G401.6 (cell line): ENCODE results near the gene SCAMP2.

Source experiments
- FAIRE-seq: peaks from 2 replicates; lab custom pipeline; 2012; peaks lifted over from hg19 to GRCh38; lab: Jason Lieb, UNC

SCAMP2 gene

GRCh38 chr15:74858369-74858740 lies 14.8 kb downstream of the SCAMP2 start:
- FAIRE-seq: no peak

GRCh38 chr15:74857671-74858368 lies 15.3 kb downstream of the SCAMP2 start:
- no peak for FAIRE-seq

- no peak for FAIRE-seq
Measured at GRCh38 chr15:74857082-74857655, 16.0 kb downstream of the SCAMP2 start.

- FAIRE-seq: no peak
Measured at GRCh38 chr15:74856537-74856936, 16.6 kb downstream of the SCAMP2 start.

- FAIRE-seq: no peak
Measured at GRCh38 chr15:74855857-74856256, 17.3 kb downstream of the SCAMP2 start.

- FAIRE-seq: no peak
Measured at GRCh38 chr15:74854453-74855022, 18.6 kb downstream of the SCAMP2 start.

- FAIRE-seq: no peak
Measured at GRCh38 chr15:74851960-74852359, 21.2 kb downstream of the SCAMP2 start.

- no peak for FAIRE-seq
Measured at GRCh38 chr15:74850393-74850792, 22.8 kb downstream of the SCAMP2 start.

- no peak for FAIRE-seq
Measured at GRCh38 chr15:74847432-74847831, 25.7 kb downstream of the SCAMP2 start.

GRCh38 chr15:74845581-74845980 lies 27.6 kb downstream of the SCAMP2 start:
- FAIRE-seq: no peak

- FAIRE-seq: no peak
Measured at GRCh38 chr15:74845208-74845568, 28.0 kb downstream of the SCAMP2 start.

- no peak for FAIRE-seq
Measured at GRCh38 chr15:74844319-74845207, 28.6 kb downstream of the SCAMP2 start.

GRCh38 chr15:74843891-74844299 lies 29.3 kb downstream of the SCAMP2 start:
- no peak for FAIRE-seq

- no peak for FAIRE-seq
Measured at GRCh38 chr15:74843445-74843828, 29.7 kb downstream of the SCAMP2 start.

GRCh38 chr15:74842581-74843444 lies 30.4 kb downstream of the SCAMP2 start, which contains the start of gene ULK3:
ULK3 (minus strand) TSS chr15:74843156; CDS start chr15:74843105, 51 bp downstream.
- peak; percentile 58 for FAIRE-seq

- no peak for FAIRE-seq
Measured at GRCh38 chr15:74841891-74842373, 31.2 kb downstream of the SCAMP2 start.

GRCh38 chr15:74840851-74841775 lies 32.1 kb downstream of the SCAMP2 start:
- FAIRE-seq: no peak

- FAIRE-seq: no peak
Measured at GRCh38 chr15:74839526-74840395, 33.4 kb downstream of the SCAMP2 start.

GRCh38 chr15:74838746-74839525 lies 34.2 kb downstream of the SCAMP2 start:
- no peak for FAIRE-seq
